A549 (cell line): Measurements from ENCODE around the gene TLCD5. TPM values are rescaled to one million over a fixed set of nuclear protein-coding genes. Genes with fewer than 3 reads are reported as not detected.

Experiments
- ATAC-seq, 2 experiments: fragments of 200-7000 bp in 1 of 2; fragments of >200 bp in 1 of 2; cut with Nextera tagmentation in 1 of 2; cut with Tn5 transposase in 1 of 2; 3 replicates each; pipeline versions ENCODE4 v1.8.0 to v1.9.1; 2018 to 2020; ENCODE audit warnings: mild to moderate bottlenecking in 1 of 2, moderate library complexity in 1 of 2
- CTCF ChIA-PET: fragments of 300-600 bp; sonication (Branson Sonifier 250); formaldehyde crosslinking; extraction: SDS; loops from one replicate; lab custom pipeline; 2021; ENCODE audit warnings: antibody characterized with exemption, inconsistent platforms; lab: Yijun Ruan, JAX
- POLR2A ChIA-PET: fragments of 350-600 bp; formaldehyde crosslinking; extraction: SDS; loops from one replicate; lab custom pipeline; 2021; ENCODE audit warnings: antibody characterized with exemption, inconsistent platforms; lab: Yijun Ruan, JAX
- DNase-seq, 2 experiments: peaks; one replicate each; pipeline versions ENCODE4 v3.0.0 to v3.0.0-alpha.2; 2011 to 2016; ENCODE audit warnings: low read depth in 1 of 2, low spot score in 1 of 2
- FAIRE-seq: peaks from 2 replicates; lab custom pipeline; 2011; peaks lifted over from hg19 to GRCh38; lab: Jason Lieb, UNC
- H3K27ac ChIP-seq, 2 experiments: fragments of >200 bp; sonication (Bioruptor Twin); formaldehyde crosslinking; 3 replicates each; pipeline ENCODE4 v1.5.1; 2016 to 2017
- H3K4me1 ChIP-seq: fragments of >200 bp; sonication (Bioruptor Twin); formaldehyde crosslinking; 3 replicates; pipeline ENCODE4 v1.6.1; 2016
- H3K4me2 ChIP-seq: fragments of >200 bp; sonication (Bioruptor Twin); formaldehyde crosslinking; 3 replicates; pipeline ENCODE4 v1.6.1; 2016
- H3K4me3 ChIP-seq: fragments of >200 bp; sonication (Bioruptor Twin); formaldehyde crosslinking; 3 replicates; pipeline ENCODE4 v1.5.1; 2016
- H3K9me3 ChIP-seq: fragments of >200 bp; sonication (Bioruptor Twin); formaldehyde crosslinking; 3 replicates; pipeline ENCODE4 v1.6.1; 2016
- CBX8 ChIP-seq: fragments of 200-600 bp; sonication (generic); IDR thresholded peaks from 2 replicates; pipeline ENCODE4 v1.6.1; 2016
- CEBPB ChIP-seq, 2 experiments: fragments of >200 bp in 1 of 2; sonication (Bioruptor Twin) in 1 of 2; formaldehyde crosslinking in 1 of 2; IDR thresholded peaks; 2 replicates each; pipeline ENCODE4 v1.6.1; 2012 to 2016
- CTCF ChIP-seq: fragments of >200 bp; sonication (Bioruptor Twin); formaldehyde crosslinking; IDR thresholded peaks from 3 replicates; pipeline ENCODE4 v1.5.1; 2016
- EHMT2 ChIP-seq: fragments of 200-600 bp; sonication (generic); IDR thresholded peaks from 2 replicates; pipeline ENCODE4 v1.6.1; 2016; ENCODE audit warnings: antibody characterized with exemption, low read depth, mild to moderate bottlenecking, moderate library complexity
- EP300 ChIP-seq, 2 experiments: fragments of >200 bp; sonication (Bioruptor Twin); formaldehyde crosslinking; IDR thresholded peaks; 2 replicates in 1 of 2; 3 replicates in 1 of 2; pipeline ENCODE4 v1.6.1; 2016 to 2017
- ESRRA ChIP-seq: fragments of 150-350 bp; IDR thresholded peaks from 2 replicates; pipeline ENCODE4 v1.6.1; 2014; ENCODE audit warnings: mild to moderate bottlenecking, low read length, borderline replicate concordance
- FOSB ChIP-seq: fragments of 250-450 bp; sonication (Bioruptor Pico); IDR thresholded peaks from 2 replicates; pipeline ENCODE4 v1.5.0; 2020; ENCODE audit warnings: mild to moderate bottlenecking, moderate library complexity
- FOXS1 ChIP-seq: fragments of 250-450 bp; sonication (Bioruptor Pico); IDR thresholded peaks from 2 replicates; pipeline ENCODE4 v1.5.0; 2020; ENCODE audit warnings: mild to moderate bottlenecking, moderate library complexity
- HDAC2 ChIP-seq: fragments of 200-600 bp; sonication (generic); IDR thresholded peaks from 2 replicates; pipeline ENCODE4 v1.6.1; 2016
- HEYL ChIP-seq: fragments of 250-450 bp; sonication (Bioruptor Pico); IDR thresholded peaks from 2 replicates; pipeline ENCODE4 v1.8.0; 2021; ENCODE audit warnings: mild to moderate bottlenecking, moderate library complexity
- HOXA7 ChIP-seq: fragments of 250-450 bp; sonication (Bioruptor Pico); IDR thresholded peaks from 2 replicates; pipeline ENCODE4 v1.5.0; 2020; ENCODE audit warnings: mild to moderate bottlenecking, moderate library complexity
- HOXB5 ChIP-seq: fragments of 250-450 bp; sonication (Bioruptor Pico); IDR thresholded peaks from 2 replicates; pipeline ENCODE4 v1.5.0; 2020; ENCODE audit warnings: mild to moderate bottlenecking, moderate library complexity
- KDM1A ChIP-seq: fragments of 200-600 bp; sonication (generic); IDR thresholded peaks from 2 replicates; pipeline ENCODE4 v1.6.1; 2016; ENCODE audit warnings: low read depth, mild to moderate bottlenecking
- KDM5A ChIP-seq: fragments of 200-600 bp; sonication (generic); IDR thresholded peaks from 2 replicates; pipeline ENCODE4 v1.6.1; 2016; ENCODE audit warnings: antibody characterized with exemption, mild to moderate bottlenecking
- MAX ChIP-seq: IDR thresholded peaks from 2 replicates; pipeline ENCODE4 v1.6.1; 2012
- MYC ChIP-seq: IDR thresholded peaks from 2 replicates; pipeline ENCODE4 v1.6.1; 2012; ENCODE audit warnings: mild to moderate bottlenecking, inconsistent platforms, low read length, improper control_type of control experiment, borderline replicate concordance
- NR3C1 ChIP-seq: fragments of >200 bp; sonication (Bioruptor Twin); formaldehyde crosslinking; IDR thresholded peaks from 3 replicates; pipeline ENCODE4 v1.6.1; 2017
- PHF8 ChIP-seq: fragments of 200-600 bp; sonication (generic); IDR thresholded peaks from 2 replicates; pipeline ENCODE4 v1.6.1; 2016; ENCODE audit warnings: low read depth, mild to moderate bottlenecking, antibody characterized with exemption, moderate library complexity, borderline replicate concordance
- RAD21 ChIP-seq, 2 experiments: fragments of >200 bp in 1 of 2; sonication (Bioruptor Twin) in 1 of 2; formaldehyde crosslinking in 1 of 2; IDR thresholded peaks in 1 of 2; conservative IDR thresholded peaks in 1 of 2; 2 replicates in 1 of 2; 3 replicates in 1 of 2; pipeline ENCODE4 v1.6.1; 2012 to 2018; ENCODE audit warnings: inconsistent platforms in 1 of 2
- RARB ChIP-seq: fragments of 250-450 bp; sonication (Bioruptor Pico); IDR thresholded peaks from 2 replicates; pipeline ENCODE4 v1.8.0; 2021; ENCODE audit warnings: mild to moderate bottlenecking, moderate library complexity
- REST ChIP-seq: fragments of 200-600 bp; sonication (generic); IDR thresholded peaks from 2 replicates; pipeline ENCODE4 v1.6.1; 2016; ENCODE audit warnings: antibody characterized with exemption, mild to moderate bottlenecking, moderate library complexity
- RFX5 ChIP-seq: fragments of 450-650 bp; IDR thresholded peaks from 2 replicates; pipeline ENCODE4 v1.7.1; 2014; ENCODE audit warnings: antibody characterized with exemption, mild to moderate bottlenecking, moderate library complexity
- SMC3 ChIP-seq: fragments of >200 bp; sonication (Bioruptor Twin); formaldehyde crosslinking; IDR thresholded peaks from 3 replicates; pipeline ENCODE4 v1.6.1; 2018; ENCODE audit warnings: inconsistent platforms
- TP53 ChIP-seq: fragments of 250-450 bp; sonication (Bioruptor Pico); IDR thresholded peaks from 2 replicates; pipeline ENCODE4 v1.5.0; 2021; ENCODE audit warnings: mild to moderate bottlenecking, moderate library complexity
- ZSCAN20 ChIP-seq: fragments of 250-450 bp; sonication (Bioruptor Pico); IDR thresholded peaks from 2 replicates; pipeline ENCODE4 v1.8.0; 2022; ENCODE audit warnings: mild to moderate bottlenecking, moderate library complexity
- WGBS: methylation state at CpG from one replicate; pipeline ENCODE4 v1.1.6; 2017; ENCODE audit errors: missing lambda C conversion rate; 5-methylcytosine and 5-hydroxymethylcytosine counted together
- polyA plus RNA-seq, 4 experiments: library from polyadenylated mRNA; depleted of rRNA in 3 of 4; stranded (reverse); fragments of >200 nt; fragmentation: RNase III in 1 of 4; extraction: RNeasy Plus Mini Kit Qiagen cat#74134 plus additional on column Dnase treatment in 1 of 4; gene quantifications; 2 replicates in 3 of 4; 3 replicates in 1 of 4; pipeline ENCODE4 v1.2.3, GENCODE V29; 2011 to 2017

Gene TLCD5
- polyA plus RNA-seq, 2 of the 4 experiments (the other 2 are of a cell fraction), result 5.8 to 12.9 TPM

- H3K27ac ChIP-seq, result peak overlapping the region; percentile 84 to 100
- peak overlapping the region; percentile 96 for H3K4me2 ChIP-seq
- H3K4me3 ChIP-seq, result peak overlapping the region; percentile 64
- TF ChIP-seq PHF8 (no peak), CEBPB (IDR thresholded peaks at IDR 0.05) (peak; percentile 22; a peak in 2 of 4 replicates), NR3C1 (no peak), RARB (CRISPR knock-in tag) (no peak), CTCF (peak; percentile 57), RAD21 (conservative IDR thresholded peaks at IDR 0.05 in 1 of 2, IDR thresholded peaks at IDR 0.05 in 1 of 2) (peak; percentile 48 to 60; a peak in 4 of 5 replicates), EP300 (IDR thresholded peaks at IDR 0.05) (no peak), SMC3 (peak; percentile 47; the same call in 2 of the 3 replicates)
- H3K9me3 ChIP-seq, result no peaks in the 10 kb centered on the region
- FAIRE-seq (no peak), ATAC-seq (peak in 1 of 2 experiments; percentile 22; a peak in 1 of 6 replicates), DNase-seq (peak; percentile 40 to 76)
- H3K4me1 ChIP-seq, result peaks cover 49% of the 10 kb centered on the region
- ChIA-PET POLR2A (interaction anchor here (2.4 to 3.3 kb wide), 2 partner anchors 66 to 97 kb away, joined by 16 read pairs; no protein-coding TSS in a partner anchor), CTCF (interaction anchor here (0.6 to 2.4 kb wide), 22 partner anchors 9 to 855 kb away, joined by 3 to 13 read pairs (median 4); no protein-coding TSS in a partner anchor)
- 2% methylated on average over 8 of the region's 8 CpGs for WGBS
Observed at GRCh38 chr11:120334894-120335462, 9.9 kb downstream of the TLCD5 start.

GRCh38 chr11:120335556-120335907 is 10.4 kb downstream of the TLCD5 start:
- ChIA-PET POLR2A (interaction anchor here (0.6 to 3.3 kb wide), 6 partner anchors 9 to 96 kb away, joined by 3 to 16 read pairs (median 4); partner anchors contain the start of gene TLCD5), CTCF (interaction anchor here (0.7 to 2.4 kb wide), 20 partner anchors 9 to 854 kb away, joined by 3 to 13 read pairs (median 4); no protein-coding TSS in a partner anchor)
- peak overlapping the region; percentile 96 for H3K4me2 ChIP-seq
- 2% methylated on average over 7 of the region's 19 CpGs for WGBS
- peak; percentile 39 to 44 for ATAC-seq
- peak in 1 of 2 experiments; percentile 13 for DNase-seq
- FAIRE-seq, result no peak
- H3K27ac ChIP-seq, result peak overlapping the region; percentile 84 to 100
- H3K9me3 ChIP-seq, result no peaks in the 10 kb centered on the region
- peaks cover 51% of the 10 kb centered on the region for H3K4me1 ChIP-seq
- H3K4me3 ChIP-seq, result peak overlapping the region; percentile 64
- TF ChIP-seq HEYL (no peak), REST (no peak), ESRRA (no peak), KDM5A (no peak), MAX (no peak), HDAC2 (no peak), CBX8 (no peak), HOXB5 (CRISPR knock-in tag) (no peak), NR3C1 (no peak), HOXA7 (no peak), TP53 (no peak), MYC (no peak), EHMT2 (no peak), FOSB (CRISPR knock-in tag) (no peak), PHF8 (no peak), FOXS1 (no peak), RFX5 (no peak), ZSCAN20 (CRISPR knock-in tag) (no peak), KDM1A (no peak)
